Liver (tissue), 9 donors: ENCODE measurements around the gene ATXN10. TPM values are rescaled to one million over a fixed set of nuclear protein-coding genes. Genes with fewer than 3 reads are reported as not detected.
"Not testable (repeated sequence)": the region's sequence is repeated elsewhere in the genome, so short reads cannot be mapped to it uniquely, and the experiment has no call there.

Experiments
- DNase-seq: peaks from one replicate; pipeline ENCODE4 v3.0.0-alpha.2; 2017; ENCODE audit warnings: low spot score
- H3K27ac ChIP-seq, 2 donors: one replicate each; pipeline ENCODE4 v1.7.0; 2013; ENCODE audit warnings: inconsistent platforms in 2 of 2, low read length in 2 of 2, control low read depth in 1 of 2, low read depth in 1 of 2, mild to moderate bottlenecking in 1 of 2
- H3K27me3 ChIP-seq, 4 donors: one replicate each; pipeline versions ENCODE4 v1.6.1 to v1.7.0; 2013; ENCODE audit warnings: low read length in 3 of 4, inconsistent platforms in 1 of 4, mild to moderate bottlenecking in 1 of 4, moderate library complexity in 1 of 4; ENCODE audit not compliant: control insufficient read depth in 4 of 4, insufficient read depth in 4 of 4
- H3K36me3 ChIP-seq, 4 donors: one replicate each; pipeline versions ENCODE4 v1.6.1 to v1.7.0; 2013; ENCODE audit warnings: low read length in 3 of 4, mild to moderate bottlenecking in 3 of 4, low read depth in 1 of 4, moderate library complexity in 1 of 4; ENCODE audit not compliant: control insufficient read depth in 4 of 4, insufficient read depth in 3 of 4
- H3K4me1 ChIP-seq, 4 donors: one replicate each; pipeline versions ENCODE4 v1.6.1 to v1.7.0; 2013; ENCODE audit warnings: low read length in 3 of 4, mild to moderate bottlenecking in 3 of 4, moderate library complexity in 1 of 4; ENCODE audit not compliant: control insufficient read depth in 4 of 4, insufficient read depth in 4 of 4
- H3K4me3 ChIP-seq, 3 donors: one replicate each; pipeline versions ENCODE4 v1.6.1 to v1.7.0; 2013; ENCODE audit warnings: low read length in 3 of 3, control low read depth in 1 of 3, low read depth in 1 of 3, mild to moderate bottlenecking in 1 of 3
- H3K9ac ChIP-seq, 2 donors: one replicate each; pipeline ENCODE4 v1.7.0; 2013; ENCODE audit warnings: low read length in 2 of 2, mild to moderate bottlenecking in 2 of 2, moderate library complexity in 2 of 2, control low read depth in 1 of 2, low read depth in 1 of 2
- H3K9me3 ChIP-seq, 4 donors: one replicate each; pipeline versions ENCODE4 v1.6.1 to v1.7.0; 2013; ENCODE audit warnings: low read length in 3 of 4; ENCODE audit not compliant: control insufficient read depth in 4 of 4
- ATF3 ChIP-seq: IDR thresholded peaks from 2 replicates; pipeline ENCODE4 v1.6.1; 2016; ENCODE audit warnings: antibody characterized with exemption
- EGR1 ChIP-seq, 2 donors: IDR thresholded peaks; 2 replicates each; pipeline ENCODE4 v1.6.1; 2016 to 2018; ENCODE audit warnings: antibody characterized with exemption in 2 of 2, low read depth in 2 of 2
- FOXA1 ChIP-seq: IDR thresholded peaks from 2 replicates; pipeline ENCODE4 v1.6.1; 2016; ENCODE audit warnings: antibody characterized with exemption
- FOXA2 ChIP-seq: IDR thresholded peaks from 2 replicates; pipeline ENCODE4 v1.6.1; 2016; ENCODE audit warnings: antibody characterized with exemption
- GABPA ChIP-seq, 2 donors: IDR thresholded peaks in 1 of 2; conservative IDR thresholded peaks in 1 of 2; 2 replicates each; pipeline ENCODE4 v1.6.1; 2016; ENCODE audit warnings: antibody characterized with exemption in 2 of 2, mild to moderate bottlenecking in 1 of 2, moderate library complexity in 1 of 2
- HNF4A ChIP-seq, 2 donors: conservative IDR thresholded peaks; 2 replicates each; pipeline ENCODE4 v1.6.1; 2016; ENCODE audit warnings: antibody characterized with exemption in 2 of 2, mild to moderate bottlenecking in 2 of 2
- HNF4G ChIP-seq: IDR thresholded peaks from 2 replicates; pipeline ENCODE4 v1.6.1; 2016; ENCODE audit warnings: antibody characterized with exemption
- JUND ChIP-seq, 2 donors: IDR thresholded peaks; 2 replicates each; pipeline ENCODE4 v1.6.1; 2016; ENCODE audit warnings: antibody characterized with exemption in 2 of 2
- MAX ChIP-seq: IDR thresholded peaks from 2 replicates; pipeline ENCODE4 v1.6.1; 2016; ENCODE audit warnings: antibody characterized with exemption
- NR2F2 ChIP-seq: IDR thresholded peaks from 2 replicates; pipeline ENCODE4 v1.6.1; 2016; ENCODE audit warnings: antibody characterized with exemption
- RAD21 ChIP-seq, 2 donors: IDR thresholded peaks; 2 replicates each; pipeline ENCODE4 v1.6.1; 2016; ENCODE audit warnings: antibody characterized with exemption in 2 of 2, mild to moderate bottlenecking in 2 of 2
- REST ChIP-seq: IDR thresholded peaks from 2 replicates; pipeline ENCODE4 v1.6.1; 2016; ENCODE audit warnings: antibody characterized with exemption, mild to moderate bottlenecking
- RXRA ChIP-seq, 2 donors: IDR thresholded peaks; 2 replicates each; pipeline ENCODE4 v1.6.1; 2017 to 2018; ENCODE audit warnings: antibody characterized with exemption in 2 of 2, mild to moderate bottlenecking in 1 of 2
- SP1 ChIP-seq: IDR thresholded peaks from 2 replicates; pipeline ENCODE4 v1.6.1; 2018; ENCODE audit warnings: antibody characterized with exemption, mild to moderate bottlenecking
- TAF1 ChIP-seq: conservative IDR thresholded peaks from 2 replicates; pipeline ENCODE4 v1.6.1; 2016; ENCODE audit warnings: antibody characterized with exemption, mild to moderate bottlenecking
- YY1 ChIP-seq: IDR thresholded peaks from 2 replicates; pipeline ENCODE4 v1.6.1; 2016; ENCODE audit warnings: antibody characterized with exemption, mild to moderate bottlenecking
- ZBTB33 ChIP-seq: IDR thresholded peaks from 2 replicates; pipeline ENCODE4 v1.6.1; 2016; ENCODE audit warnings: antibody characterized with exemption
- WGBS: extraction: QIAGEN DNeasy Blood & Tissue Kit; methylation state at CpG from one replicate; pipeline ENCODE4 v1.1.7; 2013; 5-methylcytosine and 5-hydroxymethylcytosine counted together
- polyA plus RNA-seq, 2 donors: library from polyadenylated mRNA; stranded (reverse) in 1 of 2; unstranded in 1 of 2; fragments of 200-250 nt in 1 of 2; fragments of >200 nt in 1 of 2; fragmentation: Nextera tagmentation in 1 of 2; extraction: Ambion mirVana in 1 of 2; gene quantifications; one replicate each; pipeline versions ENCODE4 v1.2.1 to v1.2.3, GENCODE V29; 2013 to 2015
- total RNA-seq, 2 donors: library from RNA; depleted of rRNA; stranded (reverse); fragments of >200 nt; gene quantifications; one replicate each; pipeline ENCODE4 v1.2.3, GENCODE V29; 2014
- TF ChIP-seq, protein P1 (sequence below): fragments of 150-350 bp; IDR thresholded peaks from 2 replicates; pipeline ENCODE4 v1.5.1; 2017; ENCODE audit warnings: improper control_type of control experiment, low read depth, low read length; ENCODE audit not compliant: missing input control
- donor health status: healthy.
- donor health status: healthy.
- donor health status: healthy.
- donor health status: healthy.
- donor health status: healthy.

The ATXN10 gene
- total and polyA plus RNA-seq, 4 donors, result 34.9 to 100 (median 69.7) TPM

GRCh38 chr22:45793161-45793560 lies 121.5 kb downstream of the ATXN10 start (continued):
- TF ChIP-seq REST (no peak), YY1 (no peak), EGR1 (IDR thresholded peaks at IDR 0.05; ENCODE audit: low read depth in 2 of 2) (no peak)

GRCh38 chr22:45793892-45794291 lies 122.3 kb downstream of the ATXN10 start:
- Histone ChIP-seq H3K36me3 (peaks cover 0 to 9% (median 5%) of the 10 kb centered on the region in 4 donors), H3K4me1 (peaks cover 0 to 3% (median 0%) of the 10 kb centered on the region in 4 donors), H3K9me3 (peaks cover 2 to 7% (median 5%) of the 10 kb centered on the region in 4 donors), H3K27me3 (no peaks in the 10 kb centered on the region), H3K4me3 (no peak overlapping the region), H3K27ac (no peak overlapping the region), H3K9ac (no peak overlapping the region)
- 97% methylated on average over 2 of the region's 2 CpGs for WGBS
- TF ChIP-seq RXRA (IDR thresholded peaks at IDR 0.05), result no peak
- TF ChIP-seq, protein P1, sequence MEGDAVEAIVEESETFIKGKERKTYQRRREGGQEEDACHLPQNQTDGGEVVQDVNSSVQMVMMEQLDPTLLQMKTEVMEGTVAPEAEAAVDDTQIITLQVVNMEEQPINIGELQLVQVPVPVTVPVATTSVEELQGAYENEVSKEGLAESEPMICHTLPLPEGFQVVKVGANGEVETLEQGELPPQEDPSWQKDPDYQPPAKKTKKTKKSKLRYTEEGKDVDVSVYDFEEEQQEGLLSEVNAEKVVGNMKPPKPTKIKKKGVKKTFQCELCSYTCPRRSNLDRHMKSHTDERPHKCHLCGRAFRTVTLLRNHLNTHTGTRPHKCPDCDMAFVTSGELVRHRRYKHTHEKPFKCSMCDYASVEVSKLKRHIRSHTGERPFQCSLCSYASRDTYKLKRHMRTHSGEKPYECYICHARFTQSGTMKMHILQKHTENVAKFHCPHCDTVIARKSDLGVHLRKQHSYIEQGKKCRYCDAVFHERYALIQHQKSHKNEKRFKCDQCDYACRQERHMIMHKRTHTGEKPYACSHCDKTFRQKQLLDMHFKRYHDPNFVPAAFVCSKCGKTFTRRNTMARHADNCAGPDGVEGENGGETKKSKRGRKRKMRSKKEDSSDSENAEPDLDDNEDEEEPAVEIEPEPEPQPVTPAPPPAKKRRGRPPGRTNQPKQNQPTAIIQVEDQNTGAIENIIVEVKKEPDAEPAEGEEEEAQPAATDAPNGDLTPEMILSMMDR, result no peak
- TF ChIP-seq YY1, result no peak
- TF ChIP-seq FOXA1, result no peak
- no peak for TF ChIP-seq MAX
- no peak for TF ChIP-seq NR2F2
- no peak for TF ChIP-seq JUND (IDR thresholded peaks at IDR 0.05)
- TF ChIP-seq REST, result no peak
- no peak for TF ChIP-seq TAF1
- TF ChIP-seq EGR1 (IDR thresholded peaks at IDR 0.05; ENCODE audit: low read depth in 2 of 2), result no peak
- no peak for TF ChIP-seq GABPA (IDR thresholded peaks at IDR 0.05 in 1 of 2, conservative IDR thresholded peaks at IDR 0.05 in 1 of 2)
- TF ChIP-seq SP1, result no peak
- no peak for TF ChIP-seq ZBTB33
- no peak for TF ChIP-seq HNF4G
- no peak for TF ChIP-seq ATF3
- TF ChIP-seq HNF4A (conservative IDR thresholded peaks at IDR 0.05), result no peak
- no peak for TF ChIP-seq FOXA2
- no peak for TF ChIP-seq RAD21 (IDR thresholded peaks at IDR 0.05)
- DNase-seq, result no peak

GRCh38 chr22:45796009-45796408 lies 124.4 kb downstream of the ATXN10 start:
- H3K4me1 ChIP-seq, H3K4me3 ChIP-seq, H3K9me3 ChIP-seq, H3K9ac ChIP-seq, H3K27ac ChIP-seq, H3K27me3 ChIP-seq, H3K36me3 ChIP-seq, DNase-seq: not testable (repeated sequence)
- 97% methylated on average over 9 of the region's 9 CpGs for WGBS
